Measurements from ENCODE around the gene LMNA. TPM values are rescaled to one million over a fixed set of nuclear protein-coding genes. Genes with fewer than 3 reads are reported as not detected.

Gene LMNA
- total and polyA plus RNA-seq, 7 experiments from 2014 or later, result 0.20 to 470 (median 11.8) TPM; not detected in 1

GRCh38 chr1:156096640-156097391 lies 17.7 kb upstream of the LMNA start:
- Histone ChIP-seq H3K27me3 (ENCODE audit: control insufficient read depth in 2 of 2, insufficient read depth in 2 of 2, low read length in 2 of 2) (no peaks in the 10 kb centered on the region), H3K36me3 (ENCODE audit: control insufficient read depth in 2 of 3, insufficient read depth in 3 of 3, low read length in 3 of 3) (no peaks in the 10 kb centered on the region), H3K4me3 (ENCODE audit: low read length) (peak overlapping the region; percentile 10), H3K27ac (ENCODE audit: low read depth, low read length) (peak overlapping the region; percentile 63), H3K9me3 (ENCODE audit: control insufficient read depth in 2 of 3, low read length in 3 of 3) (no peaks in the 10 kb centered on the region), H3K4me1 (ENCODE audit: control insufficient read depth in 2 of 2, insufficient read depth in 2 of 2, low read length in 2 of 2) (peaks cover 18 to 22% of the 10 kb centered on the region in 2 donors)
- intact Hi-C loops (cut with micrococcal nuclease), result loop anchor here (1.0 to 2.0 kb wide), 5 partner anchors 9 to 222 kb away; partner anchors contain the start of gene LMNA (in 1 of the 2)
- ChIA-PET POLR2A (interaction anchor here (0.6 to 5.0 kb wide), 7 partner anchors 9 to 605 kb away, joined by 3 to 49 read pairs (median 4); no protein-coding TSS in a partner anchor), CTCF (interaction anchor here (1.1 to 20.3 kb wide), 9 partner anchors 9 to 153 kb away, joined by 3 to 340 read pairs (median 5); partner anchors contain the start of gene LMNA)
- H3K9me3 Mint-ChIP-seq, result peaks cover 0 to 2% (median 0%) of the 10 kb centered on the region in 11 donors
- H3K27me3 Mint-ChIP-seq, result peaks cover 0 to 52% (median 0%) of the 10 kb centered on the region in 5 donors
- peak overlapping the region; percentile 76 to 95 (median 91) for H3K27ac Mint-ChIP-seq
- peaks cover 18 to 45% (median 26%) of the 10 kb centered on the region in 7 donors for H3K4me1 Mint-ChIP-seq
- no peaks in the 10 kb centered on the region for H3K36me3 Mint-ChIP-seq
- DNase-seq (peak; percentile 77 to 91 (median 80)), ATAC-seq (peak; percentile 87)
- peak overlapping the region; percentile 31 to 83 (median 72) for H3K4me3 Mint-ChIP-seq

GRCh38 chr1:156097499-156098178 lies 16.9 kb upstream of the LMNA start:
- Mint-ChIP-seq H3K27me3 (peaks cover 0 to 50% (median 0%) of the 10 kb centered on the region in 5 donors), H3K4me1 (peaks cover 18 to 45% (median 26%) of the 10 kb centered on the region in 7 donors), H3K27ac (peak overlapping the region; percentile 76 to 95 (median 91)), H3K36me3 (no peaks in the 10 kb centered on the region), H3K4me3 (peak overlapping the region in 8 of 10 donors; percentile 25 to 83 (median 68)), H3K9me3 (peaks cover 0 to 2% (median 0%) of the 10 kb centered on the region in 11 donors)
- Histone ChIP-seq H3K27ac (ENCODE audit: low read depth, low read length) (peak overlapping the region; percentile 44), H3K27me3 (ENCODE audit: control insufficient read depth in 2 of 2, insufficient read depth in 2 of 2, low read length in 2 of 2) (no peaks in the 10 kb centered on the region), H3K9me3 (ENCODE audit: control insufficient read depth in 2 of 3, low read length in 3 of 3) (no peaks in the 10 kb centered on the region), H3K36me3 (ENCODE audit: control insufficient read depth in 2 of 3, insufficient read depth in 3 of 3, low read length in 3 of 3) (no peaks in the 10 kb centered on the region), H3K4me3 (ENCODE audit: low read length) (no peak overlapping the region), H3K4me1 (ENCODE audit: control insufficient read depth in 2 of 2, insufficient read depth in 2 of 2, low read length in 2 of 2) (peaks cover 18 to 22% of the 10 kb centered on the region in 2 donors)
- POLR2A ChIA-PET, result interaction anchor here (1.8 to 5.0 kb wide), 2 partner anchors 8 to 32 kb away, joined by 4 to 49 read pairs; no protein-coding TSS in a partner anchor
- CTCF ChIA-PET, result interaction anchor here (0.6 to 20.3 kb wide), 5 partner anchors 10 to 127 kb away, joined by 5 to 340 read pairs (median 5); no protein-coding TSS in a partner anchor
- intact Hi-C loops (cut with micrococcal nuclease), result loop anchor here (1.0 to 2.0 kb wide), 4 partner anchors 9 to 221 kb away; partner anchors contain the start of gene LMNA (in 1 of the 2)
- DNase-seq (peak in 2 of 9 donors; percentile 27 to 70), ATAC-seq (no peak)

GRCh38 chr1:156098784-156099183 lies 15.7 kb upstream of the LMNA start:
- no peak for ATAC-seq
- Mint-ChIP-seq H3K36me3 (no peaks in the 10 kb centered on the region), H3K9me3 (peaks cover 0 to 2% (median 0%) of the 10 kb centered on the region in 11 donors), H3K4me1 (peaks cover 18 to 52% (median 35%) of the 10 kb centered on the region in 7 donors), H3K27ac (peak overlapping the region in 4 of 9 donors; percentile 82 to 95 (median 92)), H3K4me3 (no peak overlapping the region), H3K27me3 (peaks cover 0 to 52% (median 0%) of the 10 kb centered on the region in 5 donors)
- Histone ChIP-seq H3K27me3 (ENCODE audit: control insufficient read depth in 2 of 2, insufficient read depth in 2 of 2, low read length in 2 of 2) (no peaks in the 10 kb centered on the region), H3K9me3 (ENCODE audit: control insufficient read depth in 2 of 3, low read length in 3 of 3) (no peaks in the 10 kb centered on the region), H3K4me3 (ENCODE audit: low read length) (no peak overlapping the region), H3K36me3 (ENCODE audit: control insufficient read depth in 2 of 3, insufficient read depth in 3 of 3, low read length in 3 of 3) (no peaks in the 10 kb centered on the region), H3K27ac (ENCODE audit: low read depth, low read length) (no peak overlapping the region), H3K4me1 (ENCODE audit: control insufficient read depth in 2 of 2, insufficient read depth in 2 of 2, low read length in 2 of 2) (peaks cover 22 to 26% of the 10 kb centered on the region in 2 donors)
- ChIA-PET CTCF (interaction anchor here (0.6 to 20.3 kb wide), 4 partner anchors 9 to 207 kb away, joined by 3 to 340 read pairs (median 3); no protein-coding TSS in a partner anchor), POLR2A (interaction anchor here (5.0 kb wide), 1 partner anchor 30 kb away, joined by 49 read pairs; no protein-coding TSS in a partner anchor)
- intact Hi-C loops (cut with micrococcal nuclease), result no loop called here
- DNase-seq, result no peak

GRCh38 chr1:156099282-156099681 lies 15.2 kb upstream of the LMNA start:
- Mint-ChIP-seq H3K27ac (peak overlapping the region in 5 of 9 donors; percentile 2 to 54 (median 26)), H3K9me3 (peaks cover 0 to 2% (median 0%) of the 10 kb centered on the region in 11 donors), H3K4me3 (no peak overlapping the region), H3K4me1 (peaks cover 20 to 55% (median 39%) of the 10 kb centered on the region in 7 donors), H3K27me3 (peaks cover 0 to 49% (median 0%) of the 10 kb centered on the region in 5 donors), H3K36me3 (no peaks in the 10 kb centered on the region)
- ATAC-seq, result no peak
- Histone ChIP-seq H3K4me1 (ENCODE audit: control insufficient read depth in 2 of 2, insufficient read depth in 2 of 2, low read length in 2 of 2) (peaks cover 22 to 31% of the 10 kb centered on the region in 2 donors), H3K9me3 (ENCODE audit: control insufficient read depth in 2 of 3, low read length in 3 of 3) (no peaks in the 10 kb centered on the region), H3K27ac (ENCODE audit: low read depth, low read length) (no peak overlapping the region), H3K27me3 (ENCODE audit: control insufficient read depth in 2 of 2, insufficient read depth in 2 of 2, low read length in 2 of 2) (no peaks in the 10 kb centered on the region), H3K4me3 (ENCODE audit: low read length) (no peak overlapping the region), H3K36me3 (ENCODE audit: control insufficient read depth in 2 of 3, insufficient read depth in 3 of 3, low read length in 3 of 3) (no peaks in the 10 kb centered on the region)
- ChIA-PET POLR2A (interaction anchor here (0.8 to 5.0 kb wide), 2 partner anchors 8 to 30 kb away, joined by 3 to 49 read pairs; no protein-coding TSS in a partner anchor), CTCF (interaction anchor here (0.6 to 20.3 kb wide), 5 partner anchors 9 to 206 kb away, joined by 3 to 340 read pairs (median 3); no protein-coding TSS in a partner anchor)
- intact Hi-C loops (cut with micrococcal nuclease), result no loop called here
- DNase-seq, result no peak

GRCh38 chr1:156100205-156100995 lies 14.1 kb upstream of the LMNA start:
- H3K27me3 ChIP-seq (ENCODE audit: control insufficient read depth in 2 of 2, insufficient read depth in 2 of 2, low read length in 2 of 2), result no peaks in the 10 kb centered on the region
- no peaks in the 10 kb centered on the region for H3K9me3 ChIP-seq (ENCODE audit: control insufficient read depth in 2 of 3, low read length in 3 of 3)
- H3K36me3 ChIP-seq (ENCODE audit: control insufficient read depth in 2 of 3, insufficient read depth in 3 of 3, low read length in 3 of 3), result no peaks in the 10 kb centered on the region
- intact Hi-C loops (cut with micrococcal nuclease), result no loop called here
- ChIA-PET POLR2A (interaction anchor here (0.6 to 0.8 kb wide), 2 partner anchors 10 to 366 kb away, joined by 3 read pairs; no protein-coding TSS in a partner anchor), CTCF (interaction anchor here (1.3 to 20.3 kb wide), 3 partner anchors 10 to 41 kb away, joined by 3 to 340 read pairs (median 8); no protein-coding TSS in a partner anchor)
- Mint-ChIP-seq H3K4me3 (peak overlapping the region in 1 of 10 donors; percentile 1), H3K36me3 (no peaks in the 10 kb centered on the region), H3K27ac (peak overlapping the region in 7 of 9 donors; percentile 14 to 90 (median 40)), H3K4me1 (peaks cover 25 to 61% (median 42%) of the 10 kb centered on the region in 7 donors), H3K27me3 (peaks cover 0 to 49% (median 0%) of the 10 kb centered on the region in 5 donors), H3K9me3 (peaks cover 0 to 2% (median 0%) of the 10 kb centered on the region in 11 donors)
- H3K4me3 ChIP-seq (ENCODE audit: low read length), result no peak overlapping the region
- DNase-seq (no peak), ATAC-seq (no peak)
- peaks cover 25 to 42% of the 10 kb centered on the region in 2 donors for H3K4me1 ChIP-seq (ENCODE audit: control insufficient read depth in 2 of 2, insufficient read depth in 2 of 2, low read length in 2 of 2)
- no peak overlapping the region for H3K27ac ChIP-seq (ENCODE audit: low read depth, low read length)
